Right forelimb (tissue), 1 donor: ENCODE results near the gene CAPZA3.
"Not testable (repeated sequence)": the region's sequence is repeated elsewhere in the genome, so short reads cannot be mapped to it uniquely, and the experiment has no call there.

ENCODE experiments used
- DNase-seq: peaks from one replicate; pipeline ENCODE4 v3.0.0-alpha.2; 2018

The CAPZA3 gene

GRCh38 chr12:18737819-18738218 is at the start of gene CAPZA3, which contains the start of gene PLCZ1:
TSS of gene CAPZA3 (plus strand) at chr12:18738119. CDS start at chr12:18738269, 150 bp downstream.
TSS of gene PLCZ1 (minus strand) at chr12:18738012. CDS start at chr12:18737371, 641 bp downstream.
- no peak for DNase-seq

- DNase-seq, result no peak
Measured at GRCh38 chr12:18689771-18690170, 48.1 kb upstream of the CAPZA3 start.

GRCh38 chr12:18690653-18691052 is 47.3 kb upstream of the CAPZA3 start:
- DNase-seq, result no peak

- not testable (repeated sequence) for DNase-seq
Measured at GRCh38 chr12:18693986-18694385, 43.9 kb upstream of the CAPZA3 start.

- DNase-seq, result no peak
Measured at GRCh38 chr12:18696971-18697602, 40.8 kb upstream of the CAPZA3 start.

GRCh38 chr12:18700271-18700670 is 37.6 kb upstream of the CAPZA3 start:
- DNase-seq, result no peak

GRCh38 chr12:18703321-18703720 is 34.6 kb upstream of the CAPZA3 start:
- DNase-seq, result no peak

GRCh38 chr12:18703911-18704310 is 34.0 kb upstream of the CAPZA3 start:
- no peak for DNase-seq

GRCh38 chr12:18706798-18707197 is 31.1 kb upstream of the CAPZA3 start:
- no peak for DNase-seq

- DNase-seq, result no peak
Measured at GRCh38 chr12:18716236-18716635, 21.7 kb upstream of the CAPZA3 start.

- no peak for DNase-seq
Measured at GRCh38 chr12:18718462-18718861, 19.5 kb upstream of the CAPZA3 start.

GRCh38 chr12:18719922-18720510 is 17.9 kb upstream of the CAPZA3 start:
- DNase-seq, result no peak

- DNase-seq, result no peak
Measured at GRCh38 chr12:18720690-18721089, 17.2 kb upstream of the CAPZA3 start.

- no peak for DNase-seq
Measured at GRCh38 chr12:18721452-18721851, 16.5 kb upstream of the CAPZA3 start.

- DNase-seq, result no peak
Measured at GRCh38 chr12:18723752-18724151, 14.2 kb upstream of the CAPZA3 start.

GRCh38 chr12:18731156-18731555 is 6.8 kb upstream of the CAPZA3 start:
- no peak for DNase-seq

GRCh38 chr12:18747895-18748294 is 10.0 kb downstream of the CAPZA3 start:
- DNase-seq, result no peak

GRCh38 chr12:18749386-18749957 is 11.6 kb downstream of the CAPZA3 start:
- DNase-seq, result no peak

- DNase-seq, result no peak
Measured at GRCh38 chr12:18750085-18750484, 12.2 kb downstream of the CAPZA3 start.

- no peak for DNase-seq
Measured at GRCh38 chr12:18751866-18752265, 13.9 kb downstream of the CAPZA3 start.

GRCh38 chr12:18752280-18752920 is 14.5 kb downstream of the CAPZA3 start:
- DNase-seq, result no peak

GRCh38 chr12:18752947-18753346 is 15.0 kb downstream of the CAPZA3 start:
- no peak for DNase-seq

GRCh38 chr12:18753481-18754123 is 15.7 kb downstream of the CAPZA3 start:
- DNase-seq, result no peak
